AG09309 (cell line): ENCODE measurements around the gene IL7R.

Experiments used
- DNase-seq: peaks from one replicate; pipeline ENCODE4 v3.0.0-alpha.2; 2010; ENCODE audit warnings: low read depth
- H3K4me3 ChIP-seq: 2 replicates; pipeline ENCODE4 v1.5.1; 2011; ENCODE audit warnings: mild to moderate bottlenecking, low read depth, low read length, moderate library complexity; ENCODE audit not compliant: control insufficient read depth
- CTCF ChIP-seq: IDR thresholded peaks from 2 replicates; pipeline ENCODE4 v1.5.1; 2011; ENCODE audit warnings: mild to moderate bottlenecking, low read depth, low read length, inconsistent platforms; ENCODE audit not compliant: insufficient read depth, control insufficient read depth; ENCODE audit errors: missing control alignments

The IL7R gene

GRCh38 chr5:35867998-35868397 lies 11.3 kb downstream of the IL7R start:
- H3K4me3 ChIP-seq: no peak overlapping the region
- no peak for TF ChIP-seq CTCF
- no peak for DNase-seq

DNA sequence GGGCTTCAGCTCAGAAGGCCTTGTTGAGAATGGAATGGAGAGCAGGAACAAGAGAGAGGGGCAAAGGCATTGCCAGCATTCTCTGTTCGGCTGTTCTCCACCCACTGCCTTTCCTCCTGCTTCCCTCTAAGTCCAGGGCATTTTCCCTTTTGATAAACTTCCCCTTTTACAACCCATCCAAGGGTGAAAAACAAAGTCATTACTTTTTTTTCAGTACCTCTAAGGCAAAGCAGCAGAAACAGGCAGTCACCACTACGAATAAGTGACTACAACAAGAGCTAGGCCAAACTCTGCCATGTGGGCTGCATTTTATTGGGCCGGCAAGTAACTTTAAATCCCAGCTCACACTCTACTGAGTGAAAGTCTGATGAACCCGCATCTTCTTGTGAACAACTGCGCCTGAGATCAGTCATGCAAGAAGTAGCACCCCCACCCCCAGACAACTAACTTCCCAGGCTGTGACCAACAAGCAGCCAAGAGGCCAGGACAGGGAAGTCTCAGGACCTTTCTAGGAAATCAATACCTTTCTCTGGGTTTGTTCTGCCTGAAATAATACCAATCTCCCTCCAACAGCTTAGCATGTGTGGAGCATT lies 13.1 kb downstream of the IL7R start:
- no peak for TF ChIP-seq CTCF
- DNase-seq: no peak
- no peak overlapping the region for H3K4me3 ChIP-seq

- DNase-seq: no peak
- no peak for TF ChIP-seq CTCF
- no peak overlapping the region for H3K4me3 ChIP-seq
Measured at GRCh38 chr5:35870605-35871004, 13.9 kb downstream of the IL7R start.

DNA sequence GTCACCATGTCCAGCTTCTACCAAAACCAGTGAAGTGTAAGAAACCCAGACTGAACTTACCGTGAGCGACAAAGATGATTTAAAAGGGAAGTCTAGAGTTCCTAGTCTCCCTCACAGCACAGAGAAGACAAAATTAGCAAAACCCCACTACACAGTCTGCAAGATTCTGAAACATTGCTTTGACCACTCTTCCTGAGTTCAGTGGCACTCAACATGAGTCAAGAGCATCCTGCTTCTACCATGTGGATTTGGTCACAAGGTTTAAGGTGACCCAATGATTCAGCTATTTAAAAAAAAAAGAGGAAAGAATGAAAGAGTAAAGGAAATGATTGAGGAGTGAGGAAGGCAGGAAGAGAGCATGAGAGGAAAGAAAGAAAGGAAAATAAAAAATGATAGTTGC lies 19.8 kb downstream of the IL7R start:
- no peak for DNase-seq
- TF ChIP-seq CTCF: no peak
- H3K4me3 ChIP-seq: no peak overlapping the region

DNA sequence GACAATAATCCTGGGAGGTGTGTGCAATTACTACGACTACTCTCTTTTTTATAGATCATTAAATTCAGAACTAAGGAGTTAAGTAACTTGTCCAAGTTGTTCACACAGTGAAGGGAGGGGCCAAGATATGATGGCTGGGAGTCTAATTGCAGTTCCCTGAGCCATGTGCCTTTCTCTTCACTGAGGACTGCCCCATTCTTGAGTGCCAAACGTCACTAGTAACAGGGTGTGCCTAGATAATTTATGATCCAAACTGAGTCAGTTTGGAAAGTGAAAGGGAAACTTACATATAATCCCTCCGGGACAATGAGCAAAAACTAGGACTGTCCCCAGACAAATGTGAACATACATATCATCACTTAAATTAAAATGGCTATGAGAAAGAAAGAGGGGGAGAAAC lies 20.2 kb downstream of the IL7R start:
- TF ChIP-seq CTCF: no peak
- DNase-seq: no peak
- no peak overlapping the region for H3K4me3 ChIP-seq

DNA sequence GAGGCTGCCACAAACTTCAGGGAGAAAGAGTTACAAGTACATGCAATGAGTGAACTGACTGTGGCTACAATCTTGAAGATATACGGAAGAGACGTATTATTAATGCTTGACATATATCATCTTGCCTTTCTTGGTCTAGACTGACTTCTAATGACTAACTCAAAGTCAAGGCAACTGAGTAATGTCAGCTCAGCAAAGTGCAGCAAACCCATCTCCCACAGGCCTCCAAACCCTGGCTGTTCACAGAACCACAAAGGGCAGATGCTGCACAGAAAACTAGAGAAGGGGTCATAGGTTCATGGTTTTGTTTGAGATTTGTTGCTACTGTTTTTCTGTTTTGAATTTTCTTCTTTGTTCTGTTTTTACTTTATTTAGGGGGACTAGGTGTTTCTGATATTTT lies 21.0 kb downstream of the IL7R start:
- no peak overlapping the region for H3K4me3 ChIP-seq
- TF ChIP-seq CTCF: no peak
- DNase-seq: no peak

GRCh38 chr5:35878079-35878478 lies 21.4 kb downstream of the IL7R start:
- H3K4me3 ChIP-seq: no peak overlapping the region
- no peak for DNase-seq
- no peak for TF ChIP-seq CTCF
